ENCODE results near the gene FYN. TPM values are rescaled to one million over a fixed set of nuclear protein-coding genes. Genes with fewer than 3 reads are reported as not detected.

The FYN gene
- total RNA-seq, 4 donors from 2014 or later = 56.3 to 96.4 (median 81.8) TPM

DNA sequence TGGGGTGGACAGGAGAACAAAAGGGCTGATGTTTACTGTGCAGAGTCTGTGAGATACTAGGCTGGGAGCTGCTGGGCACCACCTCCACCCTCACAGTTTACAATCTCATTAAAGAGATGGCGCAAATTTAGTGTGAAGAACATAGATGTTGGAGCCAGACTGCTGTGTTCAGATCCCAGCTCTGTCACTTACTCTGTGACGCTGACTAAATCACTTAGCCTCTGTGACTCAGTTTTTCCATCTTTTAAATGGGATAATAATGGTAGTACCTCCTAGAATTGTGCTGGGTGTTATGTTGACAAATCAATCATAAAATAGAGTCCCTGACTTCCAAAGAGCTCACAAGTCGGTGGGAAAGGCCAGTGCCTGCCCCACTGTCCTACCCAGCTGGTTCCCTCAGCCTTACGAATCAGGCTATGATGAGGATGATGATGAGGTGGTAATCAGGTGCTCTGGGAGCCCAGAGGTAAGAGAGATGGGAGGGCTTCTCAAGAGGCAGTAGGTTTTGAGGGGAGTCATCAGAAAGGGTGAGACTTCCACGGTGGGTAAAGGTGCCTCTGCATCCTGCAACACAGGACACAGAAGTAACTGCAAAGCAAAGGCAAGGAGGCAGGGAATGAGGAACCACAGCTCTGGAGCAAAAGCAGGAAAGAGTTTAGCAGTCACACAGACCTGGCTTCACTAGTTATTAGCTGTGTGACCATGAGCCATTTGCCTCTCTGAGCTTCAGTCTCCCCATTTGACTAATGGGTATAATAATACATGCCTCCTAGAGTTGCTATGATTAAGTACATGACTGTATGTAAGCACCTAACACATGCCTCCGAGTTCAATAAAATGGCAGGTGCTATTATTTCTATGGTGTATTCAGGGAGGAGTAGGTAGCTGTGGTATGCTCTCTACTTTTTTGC lies 8.9 kb downstream of the FYN start:
- TF ChIP-seq, protein P1, sequence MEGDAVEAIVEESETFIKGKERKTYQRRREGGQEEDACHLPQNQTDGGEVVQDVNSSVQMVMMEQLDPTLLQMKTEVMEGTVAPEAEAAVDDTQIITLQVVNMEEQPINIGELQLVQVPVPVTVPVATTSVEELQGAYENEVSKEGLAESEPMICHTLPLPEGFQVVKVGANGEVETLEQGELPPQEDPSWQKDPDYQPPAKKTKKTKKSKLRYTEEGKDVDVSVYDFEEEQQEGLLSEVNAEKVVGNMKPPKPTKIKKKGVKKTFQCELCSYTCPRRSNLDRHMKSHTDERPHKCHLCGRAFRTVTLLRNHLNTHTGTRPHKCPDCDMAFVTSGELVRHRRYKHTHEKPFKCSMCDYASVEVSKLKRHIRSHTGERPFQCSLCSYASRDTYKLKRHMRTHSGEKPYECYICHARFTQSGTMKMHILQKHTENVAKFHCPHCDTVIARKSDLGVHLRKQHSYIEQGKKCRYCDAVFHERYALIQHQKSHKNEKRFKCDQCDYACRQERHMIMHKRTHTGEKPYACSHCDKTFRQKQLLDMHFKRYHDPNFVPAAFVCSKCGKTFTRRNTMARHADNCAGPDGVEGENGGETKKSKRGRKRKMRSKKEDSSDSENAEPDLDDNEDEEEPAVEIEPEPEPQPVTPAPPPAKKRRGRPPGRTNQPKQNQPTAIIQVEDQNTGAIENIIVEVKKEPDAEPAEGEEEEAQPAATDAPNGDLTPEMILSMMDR (IDR thresholded peaks at IDR 0.05) = no peak
- no peak for TF ChIP-seq POLR2A (IDR thresholded peaks at IDR 0.05)
- intact Hi-C loops (cut with DNase I; ENCODE audit: low total_unique reads) = no loop called here
- 93 to 94% methylated on average over 6 of the region's 6 CpGs for WGBS, 2 donors
- no peak for DNase-seq (ENCODE audit: low spot score in 2 of 2)
- no peak overlapping the region for H3K4me3 ChIP-seq (ENCODE audit: low read depth, poor library complexity, severe bottlenecking)

DNA sequence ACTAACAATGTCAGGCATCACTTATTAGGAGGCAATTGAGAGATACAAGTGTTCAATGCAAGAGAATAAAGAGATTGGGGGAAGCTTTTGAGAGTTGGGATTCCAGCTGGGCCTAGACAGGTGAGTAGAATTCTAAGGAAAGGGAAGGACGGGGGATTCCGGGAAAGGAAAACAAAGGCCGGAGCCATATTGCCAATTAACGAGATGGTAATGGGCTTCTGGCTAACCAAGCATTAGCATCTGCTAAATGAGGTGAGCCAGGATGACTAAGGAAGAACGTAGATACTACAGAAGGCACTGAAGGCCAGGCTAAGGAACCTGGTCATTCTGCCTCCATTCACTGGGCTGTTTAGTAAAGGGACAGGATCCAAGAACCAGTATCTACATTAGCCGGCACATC lies 10.5 kb downstream of the FYN start:
- WGBS, 2 donors = 91 to 93% methylated on average over 6 of the region's 6 CpGs
- intact Hi-C loops (cut with DNase I; ENCODE audit: low total_unique reads) = no loop called here
- TF ChIP-seq, protein P1 (IDR thresholded peaks at IDR 0.05) = no peak
- no peak for TF ChIP-seq POLR2A (IDR thresholded peaks at IDR 0.05)
- no peak for DNase-seq (ENCODE audit: low spot score in 2 of 2)
- no peak overlapping the region for H3K4me3 ChIP-seq (ENCODE audit: low read depth, poor library complexity, severe bottlenecking)

DNA sequence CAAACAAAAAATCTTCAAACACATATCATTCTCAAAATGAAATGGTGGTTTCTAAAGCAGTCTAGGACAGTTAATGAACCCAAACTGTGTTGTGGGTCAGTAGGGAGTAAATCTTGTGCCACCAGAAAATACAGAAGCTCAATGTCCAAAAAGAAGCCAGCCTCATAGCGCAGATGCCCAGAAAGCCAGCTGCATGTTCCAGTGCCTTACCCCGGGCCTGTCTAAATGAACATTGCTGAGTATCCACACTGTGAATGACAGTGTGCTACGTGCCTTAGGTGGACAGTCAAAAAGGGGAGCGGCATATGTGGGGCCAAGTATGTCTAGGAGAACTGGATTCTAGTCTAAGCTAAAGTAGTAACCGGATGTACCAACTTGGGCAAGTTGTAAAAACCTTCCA lies 10.9 kb downstream of the FYN start:
- TF ChIP-seq, protein P1 (IDR thresholded peaks at IDR 0.05) = no peak
- no peak for TF ChIP-seq POLR2A (IDR thresholded peaks at IDR 0.05)
- WGBS, 2 donors = 94 to 95% methylated on average over 5 of the region's 5 CpGs
- DNase-seq (ENCODE audit: low spot score in 2 of 2) = no peak
- H3K4me3 ChIP-seq (ENCODE audit: low read depth, poor library complexity, severe bottlenecking) = no peak overlapping the region
- intact Hi-C loops (cut with DNase I; ENCODE audit: low total_unique reads) = no loop called here

DNA sequence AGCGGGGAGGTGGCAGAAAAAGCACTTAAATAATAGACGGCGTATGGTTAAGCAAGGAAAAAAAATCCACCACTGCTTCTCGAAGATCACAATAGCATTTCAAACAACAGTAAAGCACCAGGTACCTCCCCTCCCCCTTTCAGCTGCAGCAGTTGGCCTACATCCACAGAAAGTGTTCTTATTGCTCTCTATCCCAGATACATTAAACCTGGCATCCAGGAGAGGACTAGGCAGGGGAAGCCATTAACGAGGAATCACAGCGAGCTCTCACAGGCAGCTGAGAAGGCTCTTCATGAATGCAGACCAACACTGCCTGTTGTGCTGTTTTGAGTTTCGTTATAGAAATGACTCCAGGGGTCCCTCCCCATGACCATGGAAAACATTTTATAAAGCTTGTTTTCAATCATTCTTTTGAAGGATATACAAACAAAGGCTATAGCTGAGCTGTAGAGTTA lies 11.8 kb downstream of the FYN start:
- H3K4me3 ChIP-seq (ENCODE audit: low read depth, poor library complexity, severe bottlenecking) = no peak overlapping the region
- TF ChIP-seq, protein P1 (IDR thresholded peaks at IDR 0.05) = no peak
- no peak for TF ChIP-seq POLR2A (IDR thresholded peaks at IDR 0.05)
- 84 to 88% methylated on average over 7 of the region's 7 CpGs for WGBS, 2 donors
- intact Hi-C loops (cut with DNase I; ENCODE audit: low total_unique reads) = no loop called here
- no peak for DNase-seq (ENCODE audit: low spot score in 2 of 2)

DNA sequence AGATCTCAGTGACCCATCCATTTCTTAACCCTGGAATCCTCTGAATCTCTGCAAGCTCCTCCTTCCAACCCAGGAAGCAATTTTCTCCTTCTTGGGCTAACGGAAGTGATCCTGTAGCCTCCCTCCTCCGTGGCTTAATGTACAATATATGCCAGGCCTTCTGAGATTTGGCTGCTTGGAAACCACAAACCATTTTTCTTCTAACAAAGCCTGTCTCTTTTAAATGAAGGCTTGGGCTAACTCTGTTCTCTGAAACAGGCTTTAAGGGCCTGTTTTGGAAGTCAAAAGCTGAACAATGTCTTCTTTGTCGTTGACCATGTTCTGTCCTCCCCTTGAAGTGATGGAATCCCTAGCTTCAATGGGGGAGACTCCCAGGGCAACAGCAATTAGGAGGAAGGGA lies 14.9 kb downstream of the FYN start:
- TF ChIP-seq POLR2A (IDR thresholded peaks at IDR 0.05) = no peak
- TF ChIP-seq, protein P1 (IDR thresholded peaks at IDR 0.05) = no peak
- no peak for DNase-seq (ENCODE audit: low spot score in 2 of 2)
- 68 to 72% methylated on average over 3 of the region's 3 CpGs for WGBS, 2 donors
- intact Hi-C loops (cut with DNase I; ENCODE audit: low total_unique reads) = no loop called here
- H3K4me3 ChIP-seq (ENCODE audit: low read depth, poor library complexity, severe bottlenecking) = no peak overlapping the region
